Uterus (tissue), 2 donors: Measurements from ENCODE around the gene OGFR.

Source experiments
- CTCF ChIP-seq, 4 experiments: fragments of 200-600 bp in 2 of 4; fragments of 450-650 bp in 2 of 4; sonication (generic) in 2 of 4; IDR thresholded peaks; one replicate each; pipeline ENCODE4 v1.5.1; 2016 to 2019; ENCODE audit warnings: antibody characterized with exemption in 4 of 4, mild to moderate bottlenecking in 2 of 4, moderate library complexity in 1 of 4
- POLR2A ChIP-seq, 2 donors: fragments of 450-650 bp; IDR thresholded peaks; one replicate each; pipeline ENCODE4 v1.6.1; 2016; ENCODE audit warnings: antibody characterized with exemption in 2 of 2, mild to moderate bottlenecking in 1 of 2, moderate library complexity in 1 of 2

GRCh38 chr20:62846166-62846890 is 41.7 kb downstream of the OGFR start:
- no peak for TF ChIP-seq CTCF (IDR thresholded peaks at IDR 0.05)
- no peak for TF ChIP-seq POLR2A (IDR thresholded peaks at IDR 0.05)
